Iris pigment epithelial cell (primary cell): ENCODE measurements around the gene PNP.

Experiments
- DNase-seq: peaks from one replicate; pipeline ENCODE4 v3.0.0-alpha.2; 2011; ENCODE audit warnings: low read depth

PNP gene

DNA sequence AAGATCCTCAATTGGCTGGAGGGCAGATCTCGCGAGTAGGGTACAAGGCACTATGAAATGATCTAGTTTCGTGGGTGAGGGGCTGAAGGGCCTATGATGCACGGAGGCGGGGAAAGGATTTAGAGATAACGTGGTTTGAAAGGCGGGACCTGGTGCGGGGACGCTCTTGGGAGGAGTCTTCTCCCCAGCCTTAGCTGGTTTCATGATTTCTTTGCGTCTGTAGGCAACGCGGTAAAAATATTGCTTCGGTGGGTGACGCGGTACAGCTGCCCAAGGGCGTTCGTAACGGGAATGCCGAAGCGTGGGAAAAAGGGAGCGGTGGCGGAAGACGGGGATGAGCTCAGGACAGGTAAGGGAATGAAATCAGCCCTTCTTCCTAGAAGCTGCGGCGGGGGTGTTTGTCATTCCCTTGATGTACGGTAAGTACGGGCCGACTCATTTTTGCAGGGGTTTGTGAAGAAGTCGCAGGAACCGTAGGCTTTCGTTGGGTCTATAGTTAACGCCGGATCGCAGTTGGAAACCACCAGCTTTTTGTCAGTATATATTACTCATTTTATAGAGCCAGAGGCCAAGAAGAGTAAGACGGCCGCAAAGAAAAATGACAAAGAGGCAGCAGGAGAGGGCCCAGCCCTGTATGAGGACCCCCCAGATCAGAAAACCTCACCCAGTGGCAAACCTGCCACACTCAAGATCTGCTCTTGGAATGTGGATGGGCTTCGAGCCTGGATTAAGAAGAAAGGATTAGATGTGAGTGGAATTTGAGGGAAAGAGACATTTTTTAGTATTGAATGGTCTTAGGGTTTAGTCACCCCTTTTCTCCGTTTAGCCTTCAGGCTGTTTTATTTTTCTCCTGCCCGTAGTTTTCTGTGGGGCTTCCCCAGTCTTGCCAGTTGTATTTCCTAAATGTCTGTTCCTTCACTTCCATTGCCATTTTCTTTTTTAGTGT, 13.6 kb upstream of the PNP start:
- peak; percentile 95 for DNase-seq

DNA sequence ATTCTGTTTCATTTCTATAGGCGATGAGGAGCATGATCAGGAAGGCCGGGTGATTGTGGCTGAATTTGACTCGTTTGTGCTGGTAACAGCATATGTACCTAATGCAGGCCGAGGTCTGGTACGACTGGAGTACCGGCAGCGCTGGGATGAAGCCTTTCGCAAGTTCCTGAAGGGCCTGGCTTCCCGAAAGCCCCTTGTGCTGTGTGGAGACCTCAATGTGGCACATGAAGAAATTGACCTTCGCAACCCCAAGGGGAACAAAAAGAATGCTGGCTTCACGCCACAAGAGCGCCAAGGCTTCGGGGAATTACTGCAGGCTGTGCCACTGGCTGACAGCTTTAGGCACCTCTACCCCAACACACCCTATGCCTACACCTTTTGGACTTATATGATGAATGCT, 12.2 kb upstream of the PNP start:
- DNase-seq = no peak

DNA sequence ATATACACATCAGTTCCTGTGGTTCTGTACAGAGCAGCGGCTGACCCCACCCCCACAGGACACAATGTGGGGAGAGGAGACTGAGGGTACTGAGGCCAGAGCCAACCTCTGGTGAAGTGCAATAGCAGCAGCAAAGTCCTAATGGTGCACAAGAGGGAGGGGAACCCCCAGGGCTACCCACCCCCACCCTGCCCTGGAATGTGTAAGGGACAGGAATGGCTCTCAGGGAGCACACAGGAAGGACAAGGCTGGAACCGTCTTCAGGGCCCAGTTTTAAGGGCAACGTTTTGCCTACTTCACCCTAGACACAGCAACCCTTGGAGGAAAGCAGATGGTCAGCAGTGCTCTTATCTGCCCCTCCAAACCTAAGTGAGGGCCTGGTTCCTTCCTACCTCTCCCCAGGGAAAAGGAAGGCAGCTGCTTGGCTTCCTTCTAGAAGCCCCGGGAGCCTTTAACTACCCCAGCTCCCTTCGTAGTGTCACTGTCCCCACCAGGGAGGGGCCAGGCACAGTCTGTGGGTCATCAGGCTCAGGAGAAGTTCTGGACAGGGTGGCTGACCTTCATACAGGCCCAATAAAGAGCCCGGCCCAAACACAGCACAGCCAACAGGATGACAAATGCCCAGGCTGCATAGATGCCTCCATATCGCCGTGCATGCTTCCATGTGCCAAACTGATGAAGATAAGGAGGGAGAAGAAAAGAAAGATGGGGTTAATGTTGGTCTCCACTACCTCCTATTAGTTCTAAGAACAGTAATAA, 11.0 kb upstream of the PNP start:
- DNase-seq = no peak

DNA sequence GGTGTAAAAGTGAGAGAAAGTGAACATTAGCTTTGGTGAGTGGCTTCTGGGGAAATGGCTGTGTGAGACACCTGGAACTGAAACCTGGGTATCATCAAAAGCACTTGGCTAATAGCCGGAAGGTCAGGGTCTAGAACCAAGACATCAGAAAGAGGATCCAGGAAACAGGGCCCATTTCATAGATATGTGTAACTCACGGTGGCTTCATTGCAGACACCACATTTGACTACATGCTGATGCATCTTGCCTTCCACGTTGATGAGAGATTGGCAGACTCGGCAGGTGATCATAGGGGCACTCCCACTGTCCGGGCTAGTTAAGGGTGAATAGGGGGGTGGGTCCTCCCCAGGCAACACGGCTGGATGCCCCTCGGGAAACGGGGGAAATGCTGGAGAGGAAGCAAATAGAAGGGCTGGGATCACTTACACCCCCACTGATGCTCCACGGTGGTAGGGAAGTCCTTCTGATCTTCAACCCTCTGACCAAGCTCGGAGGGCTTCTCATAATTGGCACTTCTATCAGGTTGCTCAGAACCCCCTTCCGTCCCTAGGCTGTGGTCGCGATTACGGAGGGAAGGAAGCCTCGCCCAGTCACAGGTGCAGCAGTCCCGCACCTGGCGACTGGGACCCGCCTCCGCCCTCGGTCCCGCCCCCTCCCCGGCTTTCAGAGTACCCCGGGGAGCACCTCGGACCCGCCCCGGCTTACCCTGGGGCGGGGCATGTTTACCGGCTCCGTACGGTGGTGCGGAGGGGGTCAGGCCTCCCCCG, 8.6 kb upstream of the PNP start:
- DNase-seq = no peak

DNA sequence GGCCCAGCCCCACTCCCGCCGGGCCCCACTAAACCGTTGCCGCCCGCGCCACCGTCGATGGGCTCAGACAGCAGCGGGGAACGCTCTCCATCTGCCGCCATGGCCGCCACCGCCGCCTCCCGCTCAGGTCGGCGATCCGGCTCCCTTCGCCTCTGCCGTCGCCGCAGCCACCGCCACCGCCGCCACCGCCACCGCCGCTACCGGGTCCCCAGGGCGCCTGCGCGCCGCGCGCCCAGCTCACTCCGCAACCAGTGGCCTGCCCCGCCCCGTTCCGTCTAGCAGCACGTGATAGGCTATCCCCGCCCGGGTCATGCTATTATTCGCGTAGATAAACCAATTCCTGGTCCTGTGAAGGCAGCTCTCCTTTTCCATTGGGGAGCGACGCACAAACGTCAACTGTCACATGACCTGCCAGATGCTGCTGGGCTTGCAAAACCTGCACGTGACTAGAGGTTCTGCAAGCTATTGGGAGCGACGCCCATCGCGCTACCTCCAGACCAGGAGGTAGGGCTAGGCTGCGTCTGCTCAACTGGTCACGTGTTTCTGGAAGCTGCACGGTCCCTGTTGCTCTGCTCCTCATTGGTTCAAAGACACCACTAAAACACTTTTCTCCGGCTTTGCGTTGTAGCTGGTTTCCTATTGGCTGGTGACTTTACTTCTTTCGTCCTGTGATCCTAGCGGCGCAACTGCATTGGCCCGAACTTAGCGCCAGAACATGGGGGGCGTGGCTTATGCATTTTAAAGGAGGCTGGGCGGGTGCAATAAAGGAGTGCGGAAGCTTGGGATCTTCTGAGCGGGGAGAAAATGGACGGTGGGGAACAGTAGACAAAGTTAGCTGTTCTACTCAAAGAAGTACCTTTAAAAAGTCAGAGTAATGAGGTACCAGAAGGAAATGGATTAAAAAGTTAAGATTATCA, 7.7 kb upstream of the PNP start, which contains the start of gene PIP4P1:
Gene PIP4P1, minus strand, starts transcription at position 210 of the 917 bp plus-strand sequence. Its CDS starts 109 bp downstream, at position 101.
- DNase-seq = peak; percentile 100

DNA sequence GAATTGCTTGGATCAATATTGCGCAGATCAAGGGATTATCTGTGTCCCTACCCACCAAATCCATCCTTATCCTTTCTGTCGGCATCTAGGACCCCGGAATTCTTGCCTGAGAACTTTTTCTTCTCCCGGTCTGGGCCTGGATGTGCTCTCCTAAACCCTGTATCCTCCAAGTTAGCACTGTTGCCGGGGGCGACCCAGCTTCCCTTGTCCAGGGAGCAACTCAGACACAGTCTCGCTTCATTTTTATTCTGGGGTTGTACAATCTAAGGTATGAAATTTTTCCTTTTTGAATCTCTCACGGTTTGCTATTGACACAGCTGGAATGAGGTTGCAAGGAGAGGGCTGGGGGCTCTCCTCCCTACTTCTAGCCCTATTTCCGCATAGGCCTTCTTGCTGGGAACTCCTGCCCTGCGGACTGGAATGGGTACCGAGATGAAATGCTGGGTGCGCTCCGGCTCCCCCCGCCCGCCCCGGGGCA, 403 bp upstream of the PNP start:
- DNase-seq = no peak

DNA sequence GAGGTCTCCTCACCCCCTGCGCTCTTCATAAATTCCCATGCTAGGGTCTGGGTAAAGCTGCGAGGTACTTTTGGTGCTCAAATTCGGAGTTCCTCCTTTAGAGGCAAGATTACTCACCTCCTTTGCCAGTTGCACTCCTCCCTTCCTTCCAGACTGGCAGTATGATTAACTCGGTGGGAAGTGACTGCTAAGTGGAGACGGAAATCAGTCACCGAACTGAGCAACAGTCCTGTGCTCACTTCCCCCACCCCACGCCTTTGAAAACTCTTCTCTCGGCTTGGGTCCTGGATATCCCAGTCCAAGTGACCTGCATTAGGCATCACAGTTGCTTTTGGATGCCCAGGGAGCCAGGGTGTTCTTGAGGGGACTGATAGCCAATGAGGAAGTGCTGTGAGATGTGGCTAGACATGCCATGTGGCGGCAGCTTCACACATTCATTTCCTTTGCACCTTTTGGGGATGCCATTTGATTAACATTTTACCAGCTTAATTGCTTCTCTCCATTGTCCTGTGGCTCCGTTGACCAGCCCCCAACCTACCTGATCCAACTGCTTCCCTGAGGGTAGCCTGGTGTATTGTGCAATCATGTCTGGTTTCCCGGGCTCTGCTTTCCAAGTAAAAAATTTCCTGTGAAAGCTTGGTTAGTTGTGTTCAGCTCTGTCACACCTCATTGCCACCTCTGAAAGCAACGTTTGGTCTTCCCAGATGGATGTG, 840 bp downstream of the PNP start:
- peak; percentile 72 for DNase-seq

DNA sequence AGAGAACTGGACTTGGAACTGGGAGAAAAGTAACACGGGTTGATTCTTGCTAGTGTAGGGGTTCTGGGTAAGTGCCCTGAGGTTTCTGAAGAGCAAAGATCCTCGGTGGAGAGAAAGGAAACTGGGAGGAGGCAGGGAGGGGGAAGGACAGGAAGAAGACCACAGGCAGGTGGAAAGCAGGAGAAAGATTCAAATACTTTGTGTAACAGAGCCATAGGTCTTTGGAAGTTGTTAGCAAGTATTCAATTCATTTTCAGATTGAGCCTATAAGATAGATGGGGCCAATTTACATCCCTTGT, 1.3 kb downstream of the PNP start:
- DNase-seq = no peak

DNA sequence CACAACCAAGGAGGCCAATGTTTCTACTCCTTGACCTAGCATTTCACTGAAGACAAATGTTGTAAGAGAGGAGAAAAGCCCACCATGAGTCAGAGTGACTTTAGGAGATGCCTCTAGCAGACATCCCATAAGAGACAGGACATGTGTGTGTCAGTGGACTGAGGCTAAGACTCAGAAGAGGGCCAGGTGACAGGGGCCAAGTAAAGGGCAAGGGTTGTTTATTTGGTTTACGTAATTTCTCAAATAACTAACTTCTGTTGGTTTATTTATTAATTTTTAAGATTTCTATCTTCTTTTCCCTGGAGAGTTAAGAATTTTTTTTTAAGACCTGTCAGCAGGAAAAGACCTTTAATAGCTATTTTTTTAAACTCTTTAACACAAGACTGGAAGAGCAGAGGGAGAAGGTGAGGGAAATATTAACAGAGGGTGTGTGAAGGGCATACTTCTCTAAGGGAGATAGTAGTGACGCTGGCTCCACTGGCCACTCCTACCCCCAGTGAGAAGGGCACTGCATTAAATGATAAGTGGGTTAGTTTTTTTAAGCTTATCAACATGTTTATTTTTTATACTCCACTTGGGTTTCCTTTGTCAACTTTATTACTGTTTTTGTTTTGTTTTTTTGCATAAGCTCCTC, 3.4 kb downstream of the PNP start:
- DNase-seq = no peak

DNA sequence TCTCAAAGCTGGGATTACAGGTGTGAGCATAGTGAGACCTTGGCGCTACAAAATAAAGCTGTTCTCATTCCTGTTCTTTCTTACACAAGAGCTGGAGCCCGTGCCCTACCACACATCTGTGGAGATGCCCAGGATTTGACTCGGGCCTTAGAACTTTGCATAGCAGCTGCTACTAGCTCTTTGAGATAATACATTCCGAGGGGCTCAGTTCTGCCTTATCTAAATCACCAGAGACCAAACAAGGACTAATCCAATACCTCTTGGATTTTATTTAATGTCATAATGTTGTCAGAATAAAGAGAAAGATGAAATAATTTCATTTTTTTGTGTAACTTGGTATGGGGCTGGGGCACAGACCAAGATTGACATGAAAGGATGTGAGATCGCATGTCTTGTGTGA, 7.6 kb downstream of the PNP start:
- no peak for DNase-seq

DNA sequence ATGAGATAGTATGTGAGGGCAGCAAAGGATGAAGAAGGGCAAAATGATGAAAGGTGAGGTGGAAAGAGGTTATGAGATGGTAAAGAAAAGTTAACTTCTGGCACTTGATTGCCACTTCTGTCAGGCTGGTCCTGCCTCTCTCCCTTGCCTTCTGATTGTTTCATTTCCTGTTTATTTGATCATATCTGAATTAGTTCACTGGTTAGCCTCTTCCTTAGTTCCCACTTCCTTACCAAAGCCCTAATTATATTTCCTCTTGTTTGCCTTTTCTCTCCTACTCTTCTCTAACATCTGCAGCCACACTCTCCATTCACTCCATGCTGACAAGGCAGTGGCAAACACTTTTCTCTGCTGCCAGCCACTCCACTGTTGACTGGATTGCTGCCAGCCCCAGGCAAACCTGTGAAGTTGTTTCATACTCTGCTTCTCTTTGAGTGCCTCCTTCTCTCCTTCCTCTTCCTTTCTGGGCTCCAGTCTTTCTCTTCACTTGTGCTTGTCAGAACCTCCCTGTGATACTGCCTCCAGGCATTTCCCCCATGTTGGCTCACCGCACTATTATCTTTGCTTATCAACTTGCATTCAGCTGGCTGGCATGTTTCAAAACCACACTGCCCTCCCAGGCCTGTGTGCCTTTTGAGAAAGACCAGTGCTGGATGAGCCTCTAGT, 8.1 kb downstream of the PNP start:
- DNase-seq = peak; percentile 77

DNA sequence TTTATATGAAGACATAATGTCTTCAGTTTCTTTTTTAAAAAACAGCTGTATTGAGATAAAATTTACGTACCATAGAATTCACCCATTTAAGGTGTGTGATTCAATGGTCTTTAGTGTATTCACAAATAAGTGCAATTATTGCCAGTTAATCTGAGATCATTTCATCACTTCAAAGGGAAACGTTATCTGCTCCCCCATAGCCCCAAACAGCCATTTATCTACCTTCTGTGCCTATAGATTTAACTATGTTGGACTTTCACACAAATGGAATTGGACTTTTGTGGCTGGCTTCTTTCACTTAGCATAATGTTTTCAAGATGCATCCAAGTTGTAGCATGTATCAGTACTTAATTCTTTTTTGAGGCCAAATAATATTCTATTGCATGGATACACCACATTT, 9.7 kb downstream of the PNP start:
- no peak for DNase-seq

DNA sequence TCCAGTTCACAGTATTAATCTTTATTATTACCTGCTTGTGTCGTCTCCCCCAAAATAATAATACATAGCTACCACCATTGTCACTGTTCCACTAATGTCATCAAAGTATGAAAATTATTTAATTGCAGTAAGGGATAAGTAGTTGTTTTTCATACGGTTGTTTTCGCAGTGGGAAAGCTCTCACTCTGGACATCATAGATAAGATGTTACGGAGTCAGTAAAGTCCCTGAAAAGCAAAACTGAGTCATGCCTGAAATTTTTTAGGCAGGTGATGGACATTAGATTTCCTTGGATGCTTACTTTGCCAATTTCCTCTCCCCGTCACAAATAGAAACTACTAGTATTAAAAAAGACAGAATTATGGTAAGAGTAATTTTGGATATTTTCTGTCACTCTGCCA, 13.2 kb downstream of the PNP start:
- DNase-seq = no peak

DNA sequence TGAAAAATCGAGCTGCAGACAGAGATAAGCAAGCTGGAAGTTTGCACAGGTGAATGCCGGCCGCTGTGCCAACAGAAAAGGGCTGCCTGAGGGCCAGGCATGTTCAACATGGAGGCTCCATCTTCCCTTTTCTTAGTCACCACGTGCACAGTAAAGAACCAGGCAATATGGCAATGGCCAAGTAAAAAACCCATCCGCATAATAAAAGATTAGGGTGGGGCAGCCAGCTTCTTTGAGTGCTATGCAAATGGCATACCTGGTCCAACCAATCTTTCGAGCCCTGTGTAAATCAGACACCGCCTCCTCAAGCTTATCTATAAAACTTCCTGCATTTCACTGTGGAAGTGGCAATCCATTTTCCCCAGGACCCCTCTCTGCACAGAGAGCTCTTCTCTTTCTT, 16.7 kb downstream of the PNP start:
- DNase-seq = no peak

DNA sequence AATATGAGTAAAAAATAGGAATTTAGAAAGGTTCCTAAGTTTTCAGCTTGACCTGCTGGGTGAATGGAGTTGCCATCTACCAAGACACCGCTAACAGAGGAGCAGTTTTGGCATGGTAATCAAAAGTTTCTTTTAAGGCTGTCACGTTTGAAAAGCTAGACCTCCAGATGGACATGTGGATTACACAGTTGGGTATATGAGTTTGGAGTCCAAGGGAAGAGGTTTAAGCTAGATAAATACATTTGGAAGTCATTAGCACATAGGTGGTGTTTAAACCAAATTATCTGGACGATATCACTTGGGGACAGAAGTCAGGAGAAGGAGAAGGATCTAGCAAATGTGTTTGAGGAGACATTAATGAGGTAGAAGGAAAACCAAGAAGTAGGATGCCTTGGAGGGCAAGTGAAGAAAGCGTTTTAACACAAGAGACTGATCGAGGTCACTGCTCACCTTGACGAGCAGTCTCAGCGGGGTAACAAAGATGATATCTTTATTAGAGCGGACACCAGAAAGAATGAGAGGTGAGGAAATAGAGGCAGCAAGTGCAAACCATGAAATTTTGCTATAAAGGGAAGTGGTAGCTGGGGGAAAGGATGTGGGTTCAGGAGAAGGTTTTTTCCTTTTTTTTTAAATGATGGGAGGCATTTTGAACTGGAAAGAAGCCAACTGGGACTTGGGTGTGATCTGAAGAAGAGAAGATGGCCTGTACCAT, 17.6 kb downstream of the PNP start:
- no peak for DNase-seq

DNA sequence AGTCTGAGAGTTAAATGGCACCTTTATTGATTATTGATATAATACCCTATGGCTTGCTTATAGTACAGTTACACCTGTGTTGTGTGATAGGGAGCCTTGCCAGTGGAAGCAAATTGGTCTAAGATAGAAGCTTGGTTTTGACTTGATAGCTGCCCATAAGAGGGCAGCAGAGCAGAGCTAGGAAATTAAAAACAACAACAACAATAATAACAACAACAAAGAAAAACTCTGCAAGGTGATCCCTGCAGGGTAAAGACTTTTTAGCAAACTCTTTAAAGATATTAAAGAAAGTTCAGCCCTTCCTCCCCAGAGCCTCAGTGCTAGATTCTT, 18.2 kb downstream of the PNP start:
- no peak for DNase-seq

DNA sequence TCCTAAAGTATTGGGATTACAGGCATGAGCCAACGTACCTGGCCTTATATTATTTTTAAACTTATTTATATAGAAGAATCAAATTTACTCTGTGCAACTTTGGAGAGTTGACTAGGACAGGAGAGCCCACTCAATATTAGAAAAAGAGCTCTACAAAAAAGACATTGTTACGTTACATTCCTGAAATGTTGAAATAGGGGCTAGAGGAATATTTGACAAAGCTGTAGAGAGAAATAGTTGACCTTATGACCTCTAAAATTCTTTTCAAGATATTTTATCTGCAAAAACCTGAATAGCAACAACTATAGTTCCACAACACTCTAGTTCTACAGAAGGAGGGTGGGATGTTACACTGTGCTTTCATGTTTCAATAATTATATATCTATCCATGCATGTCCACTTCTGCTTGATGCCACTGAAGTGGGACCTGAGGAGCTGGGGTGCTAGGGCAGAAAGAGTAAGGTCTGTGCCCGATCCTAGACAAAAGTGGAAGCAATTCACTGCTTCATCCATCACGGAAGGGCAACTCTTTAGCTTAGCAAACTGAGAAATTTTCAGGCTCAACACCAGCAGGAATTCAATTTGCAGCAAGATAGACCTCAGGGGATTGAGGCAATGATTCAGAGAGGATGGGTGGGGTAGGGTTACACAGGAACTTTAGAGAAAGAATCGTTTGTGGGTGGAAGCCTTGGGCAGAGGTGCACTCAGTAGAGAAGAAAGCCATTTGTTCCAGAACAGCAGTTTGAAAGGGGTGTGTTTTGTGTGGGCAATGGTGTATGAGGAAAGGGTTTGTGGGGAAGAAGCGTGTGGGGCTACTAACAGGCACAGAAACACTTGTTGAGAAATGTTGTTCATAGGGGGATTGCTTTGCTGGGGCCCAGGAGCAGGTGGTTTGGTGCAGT, 20.1 kb downstream of the PNP start:
- no peak for DNase-seq

DNA sequence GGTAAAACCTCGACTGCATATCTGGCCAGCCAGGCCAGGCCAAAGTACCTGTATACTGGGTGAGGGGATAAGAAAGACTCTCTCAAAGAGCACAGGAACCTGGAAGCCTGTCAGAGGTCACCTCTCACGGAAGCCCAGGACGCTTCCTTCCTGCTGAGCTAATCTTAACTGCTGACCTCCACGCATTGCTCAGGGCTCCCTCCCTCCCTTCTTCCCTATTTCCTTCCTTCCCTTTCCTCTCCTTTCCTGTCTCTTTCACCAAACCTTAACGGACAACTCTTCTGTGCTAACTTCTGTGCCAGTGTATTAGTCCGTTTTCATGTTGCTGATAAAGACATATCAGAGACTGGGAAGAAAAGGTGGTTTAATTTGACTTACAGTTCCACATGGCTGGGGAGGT, 21.4 kb downstream of the PNP start:
- DNase-seq = no peak
